ENCODE measurements around the gene PGLYRP4.

GRCh38 chr1:153375511-153375910 is 26.9 kb upstream of the PGLYRP4 start, which contains the start of gene S100A12:
- no peak for TF ChIP-seq EZH2 (IDR thresholded peaks at IDR 0.05; ENCODE audit: insufficient read depth, poor library complexity, severe bottlenecking)
- no peak for TF ChIP-seq EZH2phosphoT487 (IDR thresholded peaks at IDR 0.05; ENCODE audit: insufficient read depth, low read depth)
